ENCODE data around the gene RAB18. TPM values are rescaled to one million over a fixed set of nuclear protein-coding genes. Genes with fewer than 3 reads are reported as not detected.

Gene RAB18
- total and polyA plus RNA-seq, 2 of the 8 experiments (the other 6 are each of a cell fraction or from before 2014, with no cell fraction given): 14.7 to 69.7 TPM

DNA sequence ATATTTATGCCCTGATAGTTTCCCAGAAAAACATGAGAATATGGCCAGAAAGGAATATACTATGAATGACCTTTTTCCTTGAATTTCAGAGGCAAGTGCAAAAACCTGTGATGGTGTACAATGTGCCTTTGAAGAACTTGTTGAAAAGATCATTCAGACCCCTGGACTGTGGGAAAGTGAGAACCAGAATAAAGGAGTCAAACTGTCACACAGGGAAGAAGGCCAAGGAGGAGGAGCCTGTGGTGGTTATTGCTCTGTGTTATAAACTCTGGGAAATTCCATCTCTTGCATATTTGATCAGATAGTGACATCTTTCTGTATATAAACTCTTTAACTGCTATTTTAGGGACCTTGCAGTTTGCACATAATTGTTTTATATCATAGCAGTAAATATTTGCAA is 33.7 kb downstream of the RAB18 start:
- H4K20me1 ChIP-seq (replicated peaks in 1 of 2; ENCODE audit: control insufficient read depth in 1 of 2, insufficient read depth in 2 of 2, low read length in 2 of 2): no peaks in the 10 kb centered on the region
- no peaks in the 10 kb centered on the region for H3K9me3 ChIP-seq (ENCODE audit: insufficient read depth in 2 of 2, low read depth in 1 of 2, low read length in 1 of 2)
- no peak overlapping the region for H3K4ac ChIP-seq (replicated peaks; ENCODE audit: insufficient read length, low read depth, low read length)
- no peak overlapping the region for H3K9ac ChIP-seq (replicated peaks in 1 of 4; ENCODE audit: extremely low read depth in 1 of 4, low read depth in 3 of 4, low read length in 3 of 4)
- no peak overlapping the region for H3K14ac ChIP-seq (ENCODE audit: insufficient read length)
- CTCF ChIA-PET (ENCODE audit: partially characterized antibody): no interaction called here
- no peak overlapping the region for H3K4me2 ChIP-seq (ENCODE audit: insufficient read depth in 1 of 2, low read depth in 2 of 2, low read length in 2 of 2)
- H2AFZ ChIP-seq (ENCODE audit: low read length): no peak overlapping the region
- H3K27me3 ChIP-seq (replicated peaks in 1 of 4; ENCODE audit: control insufficient read depth in 3 of 4, extremely low read depth in 1 of 4, insufficient read depth in 3 of 4, low read length in 3 of 4): no peaks in the 10 kb centered on the region
- H3K56ac ChIP-seq (replicated peaks; ENCODE audit: insufficient read length, low read depth, low read length): no peak overlapping the region
- no peaks in the 10 kb centered on the region for H3K79me2 ChIP-seq (ENCODE audit: control insufficient read depth in 1 of 2, insufficient read depth in 2 of 2, low read length in 2 of 2)
- peaks cover 0 to 31% (median 4%) of the 10 kb centered on the region in 4 experiments; a peak in 3 of 8 replicates for H3K36me3 ChIP-seq (ENCODE audit: control insufficient read depth in 2 of 4, insufficient read depth in 4 of 4, low read length in 3 of 4)
- H4K5ac ChIP-seq (ENCODE audit: insufficient read length, low read depth, low read length): no peak overlapping the region
- H3K23ac ChIP-seq (ENCODE audit: insufficient read length): no peak overlapping the region
- no peak overlapping the region for H3K27ac ChIP-seq (ENCODE audit: low read depth, low read length)
- DNase-seq (ENCODE audit: low read depth in 1 of 2, low spot score in 2 of 2) (no peak), FAIRE-seq (no peak)
- no peaks in the 10 kb centered on the region for H3K23me2 ChIP-seq (ENCODE audit: low read depth, low read length)
- peaks cover 0 to 7% (median 0%) of the 10 kb centered on the region in 4 experiments; a peak in 1 of 7 replicates for H3K4me1 ChIP-seq (replicated peaks in 1 of 4; ENCODE audit: control insufficient read depth in 3 of 4, insufficient read depth in 4 of 4, low read length in 3 of 4)
- no peak overlapping the region for H3K4me3 ChIP-seq (ENCODE audit: extremely low read depth in 1 of 4, insufficient read depth in 2 of 4, low read depth in 3 of 4, low read length in 4 of 4)
- POLR2A ChIA-PET (ENCODE audit: partially characterized antibody): no interaction called here
- H4K8ac ChIP-seq (ENCODE audit: extremely low read depth, insufficient read depth, low read length): no peak overlapping the region
- H3K79me1 ChIP-seq (ENCODE audit: low read depth, low read length): no peaks in the 10 kb centered on the region
- no peak overlapping the region for H2AK5ac ChIP-seq (ENCODE audit: low read depth, low read length)
- H3K18ac ChIP-seq (ENCODE audit: extremely low read depth, low read length): no peak overlapping the region
- H4K91ac ChIP-seq (replicated peaks; ENCODE audit: insufficient read length, low read length): no peak overlapping the region
- no peak overlapping the region for H2BK5ac ChIP-seq (ENCODE audit: low read depth, low read length)
- no peak overlapping the region for H2BK120ac ChIP-seq (replicated peaks; ENCODE audit: low read depth, low read length)
- H2BK20ac ChIP-seq (ENCODE audit: low read length): no peak overlapping the region
- H2BK12ac ChIP-seq (ENCODE audit: low read depth, low read length): no peak overlapping the region
- H2BK15ac ChIP-seq (ENCODE audit: low read length): no peak overlapping the region
- TF ChIP-seq SIN3A (conservative IDR thresholded peaks at IDR 0.05 in 1 of 2, IDR thresholded peaks at IDR 0.05 in 1 of 2; ENCODE audit: low read depth in 1 of 2, low read length in 2 of 2) (no peak), RBBP5 (IDR thresholded peaks at IDR 0.05; ENCODE audit: borderline replicate concordance, low read depth, low read length) (no peak), SIX5 (IDR thresholded peaks at IDR 0.05; ENCODE audit: low read depth, low read length) (no peak), SUZ12 (IDR thresholded peaks at IDR 0.05; ENCODE audit: low read length) (no peak), POU5F1 (IDR thresholded peaks at IDR 0.05; ENCODE audit: low read depth, low read length) (no peak), EZH2 (IDR thresholded peaks at IDR 0.05; ENCODE audit: low read depth, low read length, severe bottlenecking) (no peak), SP2 (IDR thresholded peaks at IDR 0.05; ENCODE audit: low read length) (no peak), TAF7 (optimal IDR thresholded peaks at IDR 0.05; ENCODE audit: borderline replicate concordance, low read depth, low read length) (no peak), TBP (IDR thresholded peaks at IDR 0.05; ENCODE audit: low read depth, low read length) (no peak), CHD2 (IDR thresholded peaks at IDR 0.05; ENCODE audit: low read length) (no peak), JUN (IDR thresholded peaks at IDR 0.05; ENCODE audit: low read depth, low read length) (no peak), RFX5 (IDR thresholded peaks at IDR 0.05; ENCODE audit: borderline replicate concordance, low read depth, low read length) (no peak), CHD1 (IDR thresholded peaks at IDR 0.05; ENCODE audit: low read depth, low read length) (no peak)
- TF ChIP-seq, protein P1, sequence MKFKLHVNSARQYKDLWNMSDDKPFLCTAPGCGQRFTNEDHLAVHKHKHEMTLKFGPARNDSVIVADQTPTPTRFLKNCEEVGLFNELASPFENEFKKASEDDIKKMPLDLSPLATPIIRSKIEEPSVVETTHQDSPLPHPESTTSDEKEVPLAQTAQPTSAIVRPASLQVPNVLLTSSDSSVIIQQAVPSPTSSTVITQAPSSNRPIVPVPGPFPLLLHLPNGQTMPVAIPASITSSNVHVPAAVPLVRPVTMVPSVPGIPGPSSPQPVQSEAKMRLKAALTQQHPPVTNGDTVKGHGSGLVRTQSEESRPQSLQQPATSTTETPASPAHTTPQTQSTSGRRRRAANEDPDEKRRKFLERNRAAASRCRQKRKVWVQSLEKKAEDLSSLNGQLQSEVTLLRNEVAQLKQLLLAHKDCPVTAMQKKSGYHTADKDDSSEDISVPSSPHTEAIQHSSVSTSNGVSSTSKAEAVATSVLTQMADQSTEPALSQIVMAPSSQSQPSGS (IDR thresholded peaks at IDR 0.05; ENCODE audit: low read length): no peak
